CD4-positive, alpha-beta T cell (primary cell): ENCODE measurements around the gene PLAAT3. TPM values are rescaled to one million over a fixed set of nuclear protein-coding genes. Genes with fewer than 3 reads are reported as not detected.
A peak's percentile ranks its signal among the peaks of the same experiment; 100 is the strongest.

Experiments
- ATAC-seq: fragments of 200-7000 bp; cut with Tn5 transposase; one replicate; pipeline ENCODE4 v1.10.0; 2022; ENCODE audit warnings: mild to moderate bottlenecking; ENCODE audit not compliant: poor library complexity
- CTCF ChIA-PET: fragments of 350-600 bp; sonication (Branson Sonifier 250); formaldehyde crosslinking; loops from one replicate; lab custom pipeline; 2021; ENCODE audit warnings: antibody characterized with exemption, inconsistent platforms; lab: Charles Lee
- POLR2A ChIA-PET: fragments of 350-600 bp; sonication (Branson Sonifier 250); formaldehyde crosslinking; loops from one replicate; lab custom pipeline; 2021; ENCODE audit warnings: antibody characterized with exemption, inconsistent platforms; lab: Charles Lee
- DNase-seq, 14 experiments: peaks; one replicate each; pipeline ENCODE4 v3.0.0-alpha.2; 2013 to 2020; ENCODE audit warnings: mixed read lengths in 2 of 14
- H3K27ac ChIP-seq, 2 donors: one replicate each; pipeline versions ENCODE4 v1.5.1 to v1.7.0; 2013; ENCODE audit warnings: low read length in 2 of 2, low read depth in 1 of 2, mild to moderate bottlenecking in 1 of 2
- H3K27me3 ChIP-seq, 2 experiments: 1 replicate in 1 of 2; 2 replicates in 1 of 2; pipeline versions ENCODE4 v1.6.1 to v1.7.0; 2013; ENCODE audit warnings: low read length in 2 of 2, control low read depth in 1 of 2, mild to moderate bottlenecking in 1 of 2, moderate library complexity in 1 of 2; ENCODE audit not compliant: insufficient read depth in 2 of 2, control insufficient read depth in 1 of 2
- H3K36me3 ChIP-seq: one replicate; pipeline ENCODE4 v1.6.1; 2013; ENCODE audit warnings: low read length, control low read depth; ENCODE audit not compliant: insufficient read depth
- H3K4me1 ChIP-seq: one replicate; pipeline ENCODE4 v1.6.1; 2013; ENCODE audit warnings: low read length, control low read depth; ENCODE audit not compliant: insufficient read depth
- H3K4me3 ChIP-seq: one replicate; pipeline ENCODE4 v1.5.1; 2013; ENCODE audit warnings: mild to moderate bottlenecking, low read length, moderate library complexity
- H3K9me3 ChIP-seq, 2 experiments: 1 replicate in 1 of 2; 2 replicates in 1 of 2; pipeline versions ENCODE4 v1.6.1 to v1.7.0; 2013; ENCODE audit warnings: low read length in 2 of 2, mild to moderate bottlenecking in 2 of 2, control low read depth in 1 of 2, moderate library complexity in 1 of 2; ENCODE audit not compliant: control insufficient read depth in 1 of 2, insufficient read depth in 1 of 2
- H3K27ac Mint-ChIP-seq: one replicate; pipeline ENCODE4 v1.8.0; 2020; ENCODE audit warnings: mixed read lengths
- H3K27me3 Mint-ChIP-seq: one replicate; pipeline ENCODE4 v1.8.0; 2021; ENCODE audit warnings: mixed read lengths
- H3K36me3 Mint-ChIP-seq: one replicate; pipeline ENCODE4 v1.8.0; 2021; ENCODE audit warnings: low read depth, mixed read lengths
- H3K4me1 Mint-ChIP-seq: one replicate; pipeline ENCODE4 v1.8.0; 2021; ENCODE audit warnings: low read depth, mixed read lengths
- H3K4me3 Mint-ChIP-seq: one replicate; pipeline ENCODE4 v1.8.0; 2020; ENCODE audit warnings: mild to moderate bottlenecking, mixed read lengths
- H3K9me3 Mint-ChIP-seq: one replicate; pipeline ENCODE4 v1.8.0; 2020; ENCODE audit warnings: mixed read lengths
- CTCF ChIP-seq: fragments of 200-600 bp; IDR thresholded peaks from one replicate; pipeline ENCODE4 v1.8.0; 2022; ENCODE audit warnings: antibody characterized with exemption, mild to moderate bottlenecking
- intact Hi-C, 2 experiments: fragments of 100-400 bp; cut with DNase I in 1 of 2; cut with micrococcal nuclease in 1 of 2; formaldehyde crosslinking; loops; one replicate each; pipeline versions ENCODE4 v1.15.1 to v1.9.0; 2023 to 2025; cut with DNase I, micrococcal nuclease
- total RNA-seq, 174 experiments: library from RNA in 2 of 174; stranded (reverse) in 2 of 174; gene quantifications; one replicate each; pipeline ENCODE4 v1.2.3 and lab custom pipeline; 2021 to 2026

Gene PLAAT3
- total RNA-seq, 2 experiments from 2014 or later = 2.4 to 3.6 TPM

DNA sequence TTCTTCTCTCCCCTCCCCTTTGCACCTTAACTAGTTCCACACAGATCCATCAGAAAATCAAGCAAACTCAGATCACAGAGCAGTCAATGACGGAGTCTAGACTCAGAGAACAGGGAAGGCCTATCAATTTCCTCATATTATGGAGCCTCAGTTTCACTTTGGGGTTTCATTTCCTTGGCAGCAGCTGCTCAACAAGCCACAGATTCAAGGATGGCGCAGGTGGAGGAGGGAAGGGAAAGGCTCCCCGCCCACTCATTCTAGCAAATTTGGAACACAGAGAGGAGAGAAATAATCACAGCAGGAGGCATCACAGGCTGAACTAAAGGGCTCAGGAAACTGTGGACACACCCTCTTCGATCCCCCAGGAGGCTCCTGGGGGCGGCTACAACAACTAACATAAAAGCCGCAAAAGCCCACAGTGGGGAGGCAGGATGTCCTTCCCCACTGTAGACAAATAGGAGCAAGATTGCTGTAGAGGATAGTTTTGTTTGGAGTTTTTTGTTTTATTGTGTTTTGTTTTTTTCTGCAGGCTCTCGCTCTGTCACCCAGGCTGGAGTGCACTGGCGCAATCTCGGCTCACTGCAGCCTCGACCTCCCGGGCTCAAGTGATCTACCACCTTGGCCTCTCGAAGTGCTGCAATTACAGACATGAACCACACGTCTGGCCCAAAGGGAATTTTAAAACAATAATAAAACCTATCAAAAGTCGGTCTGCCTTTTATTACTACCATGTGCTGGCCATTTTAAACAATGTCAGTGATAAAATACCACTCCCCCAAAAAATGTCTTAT lies 3.4 kb downstream of the PLAAT3 start:
- no peak for ATAC-seq
- H3K27me3 ChIP-seq = peaks cover 0 to 3% of the 10 kb centered on the region in 2 experiments
- intact Hi-C loops = loop anchor here in 1 of 2 experiments (5.0 kb wide), 1 partner anchor 43 kb away; no protein-coding TSS in a partner anchor
- peak in 1 of 14 experiments; percentile 27 for DNase-seq
- H3K4me1 ChIP-seq = peaks cover 16% of the 10 kb centered on the region
- no peaks in the 10 kb centered on the region for H3K36me3 ChIP-seq
- ChIA-PET POLR2A (no interaction called here), CTCF (no interaction called here)
- Mint-ChIP-seq H3K27ac (peak overlapping the region; percentile 24), H3K4me3 (no peak overlapping the region), H3K27me3 (no peaks in the 10 kb centered on the region), H3K4me1 (peaks cover 25% of the 10 kb centered on the region), H3K36me3 (no peaks in the 10 kb centered on the region), H3K9me3 (no peaks in the 10 kb centered on the region)
- TF ChIP-seq CTCF = no peak
- H3K9me3 ChIP-seq = no peaks in the 10 kb centered on the region
- no peak overlapping the region for H3K4me3 ChIP-seq
- no peak overlapping the region for H3K27ac ChIP-seq

DNA sequence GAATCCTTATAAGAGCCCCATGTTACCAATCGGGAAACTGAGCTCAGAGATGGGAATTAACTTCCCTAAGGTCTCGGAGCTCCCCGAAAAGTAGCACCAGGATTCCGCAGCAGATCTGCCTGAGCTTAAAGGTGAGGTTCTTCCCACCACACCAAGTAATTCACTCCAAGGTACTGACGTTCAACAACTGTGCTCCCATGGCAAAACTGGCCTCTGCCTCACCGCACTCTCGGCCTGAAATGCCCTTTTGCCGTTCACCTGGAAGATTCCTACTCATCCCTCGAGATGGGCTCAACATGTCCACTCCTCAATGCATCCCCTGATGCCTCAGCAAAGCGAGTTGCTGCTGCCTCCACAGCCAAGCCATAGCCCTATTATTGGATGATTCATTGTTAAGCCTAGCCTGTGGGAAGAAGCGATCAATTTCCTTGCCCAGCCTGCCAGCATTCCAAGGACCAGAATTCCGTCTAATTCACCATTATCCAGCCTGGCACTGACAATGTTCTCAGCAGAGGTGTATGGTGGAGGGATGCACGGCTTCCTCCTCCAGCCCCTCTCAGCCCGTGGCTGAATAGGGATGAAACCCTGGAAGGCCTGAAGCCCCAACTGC lies 4.2 kb downstream of the PLAAT3 start:
- Histone ChIP-seq H3K36me3 (no peaks in the 10 kb centered on the region), H3K4me1 (peaks cover 16% of the 10 kb centered on the region), H3K9me3 (no peaks in the 10 kb centered on the region), H3K27ac (no peak overlapping the region), H3K27me3 (peaks cover 0 to 3% of the 10 kb centered on the region in 2 experiments), H3K4me3 (no peak overlapping the region)
- DNase-seq (no peak), ATAC-seq (no peak)
- no peaks in the 10 kb centered on the region for H3K36me3 Mint-ChIP-seq
- H3K27ac Mint-ChIP-seq = peak overlapping the region; percentile 24
- H3K4me3 Mint-ChIP-seq = no peak overlapping the region
- TF ChIP-seq CTCF = no peak
- CTCF ChIA-PET = no interaction called here
- no peaks in the 10 kb centered on the region for H3K27me3 Mint-ChIP-seq
- H3K9me3 Mint-ChIP-seq = no peaks in the 10 kb centered on the region
- peaks cover 25% of the 10 kb centered on the region for H3K4me1 Mint-ChIP-seq
- intact Hi-C loops = loop anchor here in 1 of 2 experiments (5.0 kb wide), 1 partner anchor 43 kb away; no protein-coding TSS in a partner anchor
- POLR2A ChIA-PET = no interaction called here

DNA sequence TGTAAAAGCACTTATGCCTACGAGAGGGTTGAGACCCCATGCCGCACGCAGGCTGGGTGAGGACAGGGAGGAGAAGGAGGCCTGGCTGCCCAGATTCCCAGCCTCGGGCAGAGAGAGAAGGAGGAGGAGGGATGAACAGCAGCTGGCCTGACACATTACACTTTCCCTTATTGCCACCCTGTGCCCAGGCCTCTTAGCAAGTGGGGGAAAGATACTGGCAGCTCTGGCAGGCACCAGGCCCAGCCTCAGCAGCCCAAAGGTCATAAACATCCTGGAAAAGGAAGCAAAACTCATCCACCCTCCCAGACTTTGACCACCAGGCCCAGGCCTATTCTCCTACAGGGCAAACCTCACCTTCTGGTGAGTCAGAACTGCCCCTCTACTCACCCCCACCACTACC lies 4.7 kb downstream of the PLAAT3 start:
- CTCF ChIA-PET = interaction anchor here (1.3 kb wide), 1 partner anchor 26 kb away, joined by 3 read pairs; no protein-coding TSS in a partner anchor

More for the DNA sequence above, 4.7 kb downstream of the PLAAT3 start:
- Mint-ChIP-seq H3K4me3 (no peak overlapping the region), H3K9me3 (no peaks in the 10 kb centered on the region), H3K27ac (no peak overlapping the region), H3K27me3 (no peaks in the 10 kb centered on the region), H3K4me1 (peaks cover 25% of the 10 kb centered on the region), H3K36me3 (no peaks in the 10 kb centered on the region)
- POLR2A ChIA-PET = no interaction called here
- DNase-seq (no peak), ATAC-seq (no peak)
- Histone ChIP-seq H3K4me3 (no peak overlapping the region), H3K4me1 (peaks cover 13% of the 10 kb centered on the region), H3K9me3 (no peaks in the 10 kb centered on the region), H3K27ac (no peak overlapping the region), H3K27me3 (peaks cover 0 to 3% of the 10 kb centered on the region in 2 experiments), H3K36me3 (no peaks in the 10 kb centered on the region)
- intact Hi-C loops = no loop called here
- no peak for TF ChIP-seq CTCF
